GM18526 (cell line): ENCODE results near the gene ATCAY.

ENCODE experiments used
- POLR2A ChIP-seq: IDR thresholded peaks from 3 replicates; pipeline ENCODE4 v1.6.1; 2011; ENCODE audit not compliant: insufficient read length; ENCODE audit errors: extremely low read depth

ATCAY gene

DNA sequence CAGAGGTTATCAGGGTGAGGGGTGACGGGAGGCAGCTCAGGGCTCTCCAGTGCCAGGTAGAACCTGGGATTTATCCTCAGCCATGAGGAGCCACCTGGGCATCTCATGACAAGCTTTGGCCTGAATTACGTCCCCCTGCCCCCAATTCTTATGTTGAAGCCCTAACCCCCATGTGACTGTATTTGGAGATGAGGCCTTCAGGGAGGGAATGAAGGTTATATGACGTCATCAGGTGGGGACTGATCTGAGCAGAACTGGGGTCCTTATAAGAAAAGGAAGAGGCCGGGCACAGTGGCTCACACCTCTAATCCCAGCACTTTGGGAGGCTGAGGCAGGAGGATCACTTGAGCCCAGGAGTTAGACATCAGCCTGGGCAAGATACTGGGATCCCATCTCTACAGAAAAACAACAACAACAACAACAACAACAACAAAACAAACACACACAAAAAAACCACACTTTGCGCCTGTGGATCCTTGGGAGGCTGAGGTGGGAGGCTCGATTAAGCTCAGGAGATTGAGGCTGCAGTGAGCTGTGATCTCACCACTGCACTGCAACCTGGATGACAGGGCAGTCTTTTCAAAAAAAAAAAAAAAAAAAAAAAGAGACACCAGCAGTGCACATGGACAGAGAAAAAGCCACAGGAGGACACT is 30.0 kb upstream of the ATCAY start:
- TF ChIP-seq POLR2A: no peak

DNA sequence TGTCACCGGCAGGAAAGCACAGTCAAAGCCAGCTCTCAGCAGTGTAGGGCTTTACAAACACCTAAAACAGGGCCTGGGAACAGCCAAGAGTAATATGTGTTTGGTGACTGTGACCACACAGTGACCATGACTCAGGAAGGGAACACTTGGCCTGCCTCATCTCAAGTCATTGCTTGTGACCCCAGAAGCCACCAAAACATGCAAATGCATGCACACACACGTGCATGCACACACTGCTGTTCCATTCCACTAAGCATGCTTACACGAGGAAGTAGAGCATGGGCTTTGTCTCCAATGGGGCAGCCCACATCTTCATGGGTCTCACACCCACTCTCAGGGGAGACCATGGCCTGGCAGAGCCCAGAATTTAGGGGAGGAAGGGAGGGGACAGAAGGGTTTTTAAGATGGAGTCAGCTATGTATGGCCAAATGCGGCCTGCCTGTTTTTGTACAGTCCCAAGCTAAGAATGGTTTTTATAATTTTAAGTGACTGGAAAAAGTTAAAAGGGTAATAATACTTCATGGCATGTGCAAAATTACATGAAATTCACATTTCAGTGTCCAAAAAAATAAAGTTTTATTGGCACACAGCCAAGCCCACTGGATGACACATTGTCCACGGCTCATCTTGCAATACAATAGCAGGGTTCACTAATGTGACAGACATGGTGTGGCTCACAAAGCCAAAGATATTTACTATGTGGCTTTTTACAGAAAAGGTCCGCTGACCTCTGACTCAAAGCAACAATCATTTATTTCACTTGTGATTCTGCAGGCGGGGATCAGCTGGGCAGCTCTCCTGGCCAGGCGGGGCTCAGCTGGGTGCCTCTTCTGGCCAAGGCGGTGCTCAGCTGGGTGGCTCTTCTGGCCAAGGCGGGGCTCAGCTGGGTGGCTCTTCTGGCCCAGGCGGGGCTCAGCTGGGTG is 29.0 kb upstream of the ATCAY start:
- no peak for TF ChIP-seq POLR2A

DNA sequence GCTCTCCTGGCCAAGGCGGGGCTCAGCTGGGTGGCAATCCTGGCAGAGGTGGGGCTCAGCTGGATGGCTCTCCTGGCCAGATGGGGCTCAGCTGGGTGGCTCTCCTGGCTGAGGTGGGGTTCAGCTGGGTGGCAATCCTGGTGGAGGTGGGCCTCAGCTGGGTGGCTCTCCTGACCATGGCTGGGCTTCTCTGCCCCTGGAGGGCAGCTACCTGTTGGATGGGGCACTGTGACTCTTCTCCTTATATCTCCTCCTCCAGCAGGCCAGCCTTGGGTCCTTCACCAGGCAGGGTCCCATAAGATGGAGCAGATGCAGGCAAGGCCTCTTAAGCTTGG is 28.3 kb upstream of the ATCAY start:
- no peak for TF ChIP-seq POLR2A

DNA sequence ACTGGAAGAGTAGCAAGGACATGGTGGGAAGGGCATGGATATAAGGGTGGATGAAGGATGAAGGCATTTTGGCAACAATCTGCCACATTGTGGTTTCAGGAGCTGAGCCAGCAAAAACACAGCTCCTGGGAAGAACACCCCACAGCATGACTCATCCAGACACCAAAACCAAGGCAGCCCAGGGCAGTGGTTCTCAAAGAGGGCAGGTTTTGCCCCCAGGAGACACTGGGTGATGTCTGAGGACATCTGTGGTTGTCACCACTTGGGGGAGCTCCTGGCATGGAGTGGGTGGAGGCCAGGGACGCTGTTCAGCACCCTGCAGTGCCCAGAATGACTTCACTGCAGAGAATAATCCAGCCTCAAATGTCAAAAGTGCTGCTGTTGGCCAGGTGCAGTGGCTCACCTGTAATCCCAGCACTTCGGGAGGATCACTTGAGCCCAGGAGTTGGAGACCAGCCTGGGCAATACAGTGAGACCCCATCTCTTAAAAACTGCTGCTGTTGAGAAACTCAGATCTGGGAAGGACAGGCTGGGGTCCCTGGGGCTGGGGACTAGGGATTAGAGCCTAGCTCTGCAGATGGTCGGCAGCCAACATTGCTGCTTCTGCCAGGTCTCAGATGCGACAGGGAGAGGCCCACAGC is 27.8 kb upstream of the ATCAY start:
- no peak for TF ChIP-seq POLR2A

DNA sequence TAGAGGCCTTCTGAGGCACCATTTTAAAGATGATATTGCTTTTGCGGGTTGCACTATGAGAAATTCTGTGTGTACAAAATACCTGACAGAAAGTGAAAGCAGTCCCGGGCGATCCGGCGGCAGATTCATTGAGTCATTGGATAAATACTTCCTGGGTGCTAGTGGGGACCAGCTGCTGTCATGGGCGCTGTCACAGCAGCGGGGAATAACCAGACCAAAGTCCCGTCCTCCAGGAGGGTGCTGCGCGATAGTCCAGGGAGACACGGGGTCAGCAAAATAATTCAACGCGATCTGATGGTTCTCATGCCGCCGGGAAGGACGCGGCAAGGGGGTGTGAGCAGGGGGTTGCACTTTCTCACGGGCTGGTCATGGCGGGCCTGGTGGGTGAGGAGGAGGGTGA is 25.2 kb upstream of the ATCAY start:
- TF ChIP-seq POLR2A: no peak

DNA sequence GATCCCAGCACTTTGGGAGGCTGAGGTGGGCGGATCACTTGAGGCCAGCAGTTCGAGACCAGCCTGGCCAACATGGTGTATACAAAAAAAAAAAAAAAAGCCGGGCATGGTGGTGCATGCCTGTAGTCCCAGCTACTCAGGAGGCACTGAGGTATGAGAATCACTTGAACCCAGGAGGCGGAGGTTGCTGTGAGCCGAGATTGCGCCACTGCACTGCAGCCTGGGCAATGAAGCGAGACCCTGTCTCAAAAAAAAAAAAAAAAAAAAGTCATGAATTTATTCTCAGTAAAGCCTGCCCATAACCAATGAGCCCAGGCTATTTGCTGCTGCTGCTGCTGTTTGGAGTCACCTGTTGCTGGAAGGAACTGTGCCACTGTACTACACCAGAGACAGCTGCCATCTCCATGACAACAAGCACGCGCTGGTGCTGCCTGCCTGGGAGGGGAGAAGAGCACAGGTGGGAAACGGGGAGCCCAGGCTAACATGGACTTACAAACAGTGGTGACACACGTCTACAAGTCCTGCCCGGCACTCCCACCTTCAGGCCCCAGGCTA is 23.0 kb upstream of the ATCAY start:
- no peak for TF ChIP-seq POLR2A

DNA sequence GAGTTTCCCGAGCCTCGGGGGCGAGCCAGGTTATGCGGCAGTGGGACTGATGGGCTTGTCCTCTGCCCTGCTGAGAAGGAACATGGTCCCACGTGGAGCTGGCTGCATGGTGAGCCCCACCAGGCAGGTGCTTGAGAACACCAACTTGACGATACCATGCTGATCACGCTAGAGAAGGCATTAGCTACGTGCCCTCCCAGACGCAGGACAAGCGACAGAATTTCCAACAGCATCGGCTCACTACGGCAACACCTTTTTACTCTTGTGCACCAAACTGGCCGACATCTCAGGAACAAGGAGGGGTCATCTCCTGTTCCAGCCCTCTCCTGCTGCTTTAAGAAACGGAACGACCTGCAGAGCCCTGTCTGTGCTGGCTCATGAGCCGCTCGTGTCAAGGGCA is 20.0 kb upstream of the ATCAY start:
- no peak for TF ChIP-seq POLR2A

DNA sequence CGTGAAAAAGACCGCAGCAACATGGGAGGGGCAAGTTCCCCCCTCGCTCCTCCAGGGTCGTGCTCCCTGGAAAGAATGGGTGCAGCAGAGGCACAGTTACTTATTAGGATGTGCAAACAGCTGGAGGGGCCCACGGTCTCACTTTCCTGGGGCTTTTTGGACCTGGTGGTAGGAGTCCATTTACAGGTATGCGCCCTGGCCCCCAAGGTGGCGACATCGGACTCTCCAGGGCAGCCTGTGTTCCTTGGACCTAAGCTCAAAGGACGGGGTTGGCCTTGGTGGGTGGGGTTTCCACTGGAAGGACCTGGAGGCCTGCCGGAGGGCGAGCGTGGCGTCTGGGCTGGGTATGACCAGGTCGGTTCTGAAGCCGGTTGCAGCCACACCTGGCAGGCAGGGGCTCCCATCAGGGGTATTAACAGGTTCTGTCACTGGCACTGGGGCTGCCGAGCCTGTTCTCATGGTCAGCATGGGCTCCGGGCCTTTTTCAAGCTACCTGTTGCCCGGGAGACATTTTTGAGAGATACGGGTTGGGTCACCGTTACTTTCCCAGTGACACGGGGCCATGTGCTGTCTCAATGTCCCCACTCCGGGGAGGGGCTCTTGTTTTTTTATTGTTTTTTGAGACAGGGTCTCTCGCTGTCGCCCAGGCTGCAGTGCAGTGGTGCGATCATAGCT is 17.5 kb upstream of the ATCAY start:
- no peak for TF ChIP-seq POLR2A

DNA sequence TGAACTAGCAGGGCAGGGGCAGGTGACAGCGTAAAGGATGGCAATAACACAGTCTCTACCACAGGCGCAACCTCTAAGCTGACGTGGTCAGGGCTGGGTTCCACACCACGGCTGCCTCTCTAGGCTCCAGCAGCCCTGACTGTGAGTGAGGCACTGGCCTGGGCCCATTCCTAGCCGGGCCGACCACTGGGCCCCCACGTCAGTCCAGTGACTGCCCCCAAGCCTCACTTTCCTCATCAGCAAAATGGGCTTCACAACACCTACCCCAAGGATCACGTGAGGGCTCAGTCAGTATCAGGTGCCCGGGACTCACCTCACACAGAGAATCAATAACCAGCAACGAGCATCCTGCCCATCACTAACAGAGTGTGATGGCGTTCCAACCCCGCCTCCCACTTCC is 16.8 kb upstream of the ATCAY start:
- no peak for TF ChIP-seq POLR2A

DNA sequence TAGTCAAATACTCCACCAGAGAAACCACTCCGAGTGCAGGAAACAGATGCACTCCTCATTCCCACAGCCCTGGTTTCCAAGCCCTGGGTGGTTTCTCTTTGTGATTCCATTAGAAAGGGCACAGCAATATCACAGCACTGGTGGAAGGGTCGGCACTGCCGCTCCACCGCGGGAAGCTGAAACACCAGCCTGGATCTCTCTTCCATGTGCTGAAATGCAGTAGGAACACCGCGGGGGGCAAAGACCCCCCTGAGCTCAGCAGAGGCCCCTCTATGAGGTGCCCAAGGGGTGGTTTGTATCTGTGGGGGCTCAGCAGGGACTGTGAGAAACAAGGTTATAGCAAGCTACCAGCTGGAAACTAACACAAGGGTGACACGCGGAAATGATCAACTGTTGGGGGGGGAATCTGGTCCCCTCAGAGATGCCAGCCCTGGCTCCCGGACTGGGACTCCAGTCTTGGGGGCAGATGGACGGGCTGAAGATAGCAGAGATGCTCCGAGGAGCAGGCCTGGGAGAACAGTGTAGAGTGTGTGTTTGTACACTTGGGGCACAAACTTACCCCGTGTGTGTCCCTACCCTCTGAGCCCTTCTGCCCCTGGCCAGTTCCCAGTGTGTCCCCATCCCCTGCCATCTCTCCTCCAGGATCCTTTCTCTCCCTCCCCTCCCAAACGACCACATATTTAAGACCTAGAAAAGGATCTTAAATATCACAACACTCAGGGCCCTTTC is 13.4 kb upstream of the ATCAY start:
- TF ChIP-seq POLR2A: no peak

DNA sequence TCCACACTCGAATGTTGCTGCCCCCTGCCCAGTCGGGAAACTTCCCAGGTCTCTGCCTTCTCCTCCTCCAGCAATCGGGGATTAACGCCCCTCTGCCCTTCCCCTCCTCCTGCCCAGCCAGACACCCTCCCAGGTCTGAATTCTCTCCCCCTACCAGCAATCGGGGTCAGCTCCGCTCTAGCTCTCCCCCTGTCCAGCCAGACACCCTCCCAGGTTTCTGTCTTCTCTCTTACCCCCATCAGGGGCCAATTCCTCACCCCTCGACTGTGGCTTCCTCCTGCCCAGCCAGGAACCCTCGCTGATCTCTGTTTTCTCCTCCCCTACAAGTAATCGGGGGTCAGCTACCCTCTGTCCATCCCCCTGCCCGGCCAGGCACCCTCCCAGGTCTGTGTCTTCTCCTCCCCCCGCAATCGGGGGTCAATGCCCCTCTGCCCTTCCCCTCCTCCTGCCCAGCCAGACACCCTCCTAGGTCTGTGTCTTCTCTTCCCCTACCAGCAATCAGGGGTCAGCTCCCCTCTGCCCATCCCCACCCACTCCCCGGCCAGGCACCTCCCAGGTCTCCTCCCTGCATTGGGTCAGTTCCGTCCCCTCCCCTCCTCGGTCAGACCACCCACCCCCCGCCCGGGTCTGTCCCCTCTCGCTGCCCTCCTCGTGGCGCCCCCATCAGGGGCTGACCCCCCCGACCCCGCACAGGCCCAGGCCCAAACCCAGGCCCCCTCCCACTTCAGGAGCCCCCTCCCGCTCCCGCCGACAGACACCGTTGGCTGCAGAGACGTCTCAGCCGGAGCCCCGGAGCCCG is 12.3 kb upstream of the ATCAY start:
- TF ChIP-seq POLR2A: no peak

DNA sequence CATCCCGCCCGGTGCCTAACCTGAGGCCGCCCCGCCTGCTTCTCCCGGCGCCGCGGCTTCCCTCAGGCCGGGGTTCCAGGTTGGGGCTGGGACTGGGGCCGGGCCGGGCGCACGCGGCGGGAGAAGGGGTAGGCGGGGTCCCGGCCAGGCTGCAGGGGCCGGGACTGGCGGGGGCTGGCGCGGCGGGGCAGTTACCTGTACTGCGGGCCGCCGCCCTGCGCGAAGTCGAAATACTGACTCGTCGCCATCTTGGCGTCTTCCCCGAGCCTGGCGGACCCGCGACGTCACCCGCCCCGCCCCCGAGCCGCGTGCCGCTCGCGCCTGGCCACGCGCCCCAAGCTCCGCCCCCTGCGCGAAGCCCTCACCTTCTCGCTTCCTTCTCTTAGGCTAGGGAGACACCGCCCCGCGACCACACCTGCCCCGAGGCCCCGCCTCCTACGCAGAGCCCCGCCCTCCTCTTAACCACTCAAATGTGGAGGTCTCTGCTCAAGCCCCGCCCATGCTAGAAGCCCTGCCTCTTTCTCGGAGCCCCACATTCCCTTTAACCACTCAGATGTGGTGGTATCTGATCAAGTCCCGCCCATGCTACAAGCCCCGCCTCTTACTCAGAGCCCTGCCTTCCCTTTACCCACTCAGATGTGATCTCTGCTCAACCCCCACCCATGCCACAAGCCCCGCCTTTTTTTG is 11.6 kb upstream of the ATCAY start, which contains the start of gene ZFR2:
ZFR2 (minus strand) TSS at position 269 of the 687 bp plus-strand sequence; CDS start at position 248, 21 bp downstream.
- TF ChIP-seq POLR2A: no peak

DNA sequence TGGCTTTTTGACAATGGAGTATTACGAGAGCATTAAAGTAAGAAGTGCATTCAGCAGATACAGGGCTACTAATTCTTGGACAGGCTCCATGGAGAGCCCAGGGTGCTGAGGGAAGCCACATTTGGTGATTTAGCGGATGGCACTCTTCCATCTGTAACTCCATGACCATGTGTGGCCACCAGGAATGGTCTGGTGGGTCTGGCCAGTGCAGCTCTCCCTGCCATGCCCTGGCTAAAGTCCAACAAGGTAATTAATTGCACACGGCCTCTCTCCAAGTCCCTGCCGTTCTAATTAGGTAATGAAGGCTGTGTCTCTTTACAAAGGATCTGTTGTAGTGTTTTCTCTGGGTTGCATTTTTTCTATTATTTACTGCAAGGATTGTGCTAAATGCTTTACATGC is 7.3 kb upstream of the ATCAY start:
- TF ChIP-seq POLR2A: no peak
